HK-2 (cell line): ENCODE data around the gene HRH2.
"Not testable (repeated sequence)": the region's sequence is repeated elsewhere in the genome, so short reads cannot be mapped to it uniquely, and the experiment has no call there.

Source experiments
- DNase-seq: peaks from one replicate; pipeline ENCODE4 v3.0.0-alpha.2; 2018; ENCODE audit not compliant: unreplicated experiment

HRH2 gene

GRCh38 chr5:175740014-175740413 lies 82.1 kb downstream of the HRH2 start:
- no peak for DNase-seq

GRCh38 chr5:175741556-175741955 lies 83.7 kb downstream of the HRH2 start:
- no peak for DNase-seq

- no peak for DNase-seq
Observed at GRCh38 chr5:175742290-175742994, 84.6 kb downstream of the HRH2 start.

- no peak for DNase-seq
Observed at GRCh38 chr5:175743676-175744210, 85.9 kb downstream of the HRH2 start.

GRCh38 chr5:175745210-175745609 lies 87.3 kb downstream of the HRH2 start:
- DNase-seq = no peak

GRCh38 chr5:175746851-175747250 lies 89.0 kb downstream of the HRH2 start:
- no peak for DNase-seq

- DNase-seq = no peak
Observed at GRCh38 chr5:175747539-175748060, 89.7 kb downstream of the HRH2 start.

- DNase-seq = no peak
Observed at GRCh38 chr5:175748650-175749049, 90.8 kb downstream of the HRH2 start.

- no peak for DNase-seq
Observed at GRCh38 chr5:175749591-175749990, 91.7 kb downstream of the HRH2 start.

GRCh38 chr5:175750511-175750931 lies 92.7 kb downstream of the HRH2 start:
- no peak for DNase-seq

- DNase-seq = no peak
Observed at GRCh38 chr5:175751369-175751768, 93.5 kb downstream of the HRH2 start.

- DNase-seq = no peak
Observed at GRCh38 chr5:175752826-175753535, 95.1 kb downstream of the HRH2 start.

- no peak for DNase-seq
Observed at GRCh38 chr5:175753536-175754402, 95.9 kb downstream of the HRH2 start.

GRCh38 chr5:175759991-175760390 lies 102.1 kb downstream of the HRH2 start:
- not testable (repeated sequence) for DNase-seq
